Diencephalon (tissue), 1 donor: ENCODE results near the gene PCDHGA12. TPM values are rescaled to one million over a fixed set of nuclear protein-coding genes. Genes with fewer than 3 reads are reported as not detected.

Experiments
- total RNA-seq: library from RNA; depleted of rRNA; stranded (reverse); fragments of >200 nt; gene quantifications from one replicate; pipeline ENCODE4 v1.2.3, GENCODE V29; 2014

Gene PCDHGA12
- total RNA-seq = 7.4 TPM

DNA sequence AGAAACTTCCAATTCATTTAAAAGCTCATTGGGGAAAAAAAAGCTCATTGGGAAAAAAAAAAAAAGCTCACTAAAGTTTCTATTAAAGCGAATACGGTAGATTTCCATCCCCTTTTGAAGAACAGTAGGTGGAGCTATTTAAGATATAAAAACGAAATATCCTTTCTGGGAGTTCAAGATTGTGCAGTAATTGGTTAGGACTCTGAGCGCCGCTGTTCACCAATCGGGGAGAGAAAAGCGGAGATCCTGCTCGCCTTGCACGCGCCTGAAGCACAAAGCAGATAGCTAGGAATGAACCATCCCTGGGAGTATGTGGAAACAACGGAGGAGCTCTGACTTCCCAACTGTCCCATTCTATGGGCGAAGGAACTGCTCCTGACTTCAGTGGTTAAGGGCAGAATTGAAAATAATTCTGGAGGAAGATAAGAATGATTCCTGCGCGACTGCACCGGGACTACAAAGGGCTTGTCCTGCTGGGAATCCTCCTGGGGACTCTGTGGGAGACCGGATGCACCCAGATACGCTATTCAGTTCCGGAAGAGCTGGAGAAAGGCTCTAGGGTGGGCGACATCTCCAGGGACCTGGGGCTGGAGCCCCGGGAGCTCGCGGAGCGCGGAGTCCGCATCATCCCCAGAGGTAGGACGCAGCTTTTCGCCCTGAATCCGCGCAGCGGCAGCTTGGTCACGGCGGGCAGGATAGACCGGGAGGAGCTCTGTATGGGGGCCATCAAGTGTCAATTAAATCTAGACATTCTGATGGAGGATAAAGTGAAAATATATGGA, at the start of gene PCDHGA12:
TSS of gene PCDHGA12 (plus strand) at position 176 of the 782 bp plus-strand sequence. CDS start at position 429, 253 bp downstream.

DNA sequence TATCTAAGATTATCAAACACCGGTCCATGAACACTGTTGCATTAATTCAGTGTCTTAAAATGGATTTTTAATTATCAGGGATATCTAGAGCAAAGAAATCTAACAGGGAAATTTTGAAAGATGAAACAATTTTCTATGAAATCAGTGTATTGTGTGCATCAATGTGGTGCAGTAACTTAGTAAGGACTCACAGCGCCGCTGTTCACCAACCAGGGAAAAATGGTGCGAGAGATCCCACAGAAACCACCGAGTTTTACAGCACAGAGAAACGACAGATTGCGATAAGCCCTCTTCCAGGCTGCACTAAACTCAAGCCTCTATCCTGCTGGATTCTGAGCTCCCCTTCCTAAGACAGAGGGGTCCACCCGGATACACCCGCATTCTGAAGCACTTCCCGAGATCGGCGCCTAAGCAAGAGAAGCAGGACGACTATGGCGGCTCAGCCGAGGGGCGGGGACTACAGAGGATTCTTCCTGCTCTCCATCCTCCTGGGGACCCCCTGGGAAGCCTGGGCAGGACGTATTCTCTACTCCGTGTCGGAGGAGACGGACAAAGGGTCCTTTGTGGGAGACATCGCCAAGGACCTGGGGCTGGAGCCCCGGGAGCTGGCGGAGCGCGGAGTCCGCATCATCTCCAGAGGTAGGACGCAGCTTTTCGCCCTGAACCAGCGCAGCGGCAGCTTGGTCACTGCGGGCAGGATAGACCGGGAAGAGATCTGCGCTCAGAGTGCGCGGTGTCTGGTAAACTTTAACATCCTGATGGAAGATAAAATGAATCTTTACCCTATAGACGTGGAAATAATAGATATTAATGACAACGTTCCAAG, 47.6 kb upstream of the PCDHGA12 start, which contains the start of gene PCDHGA7:
TSS of gene PCDHGA7 (plus strand) at position 274 of the 826 bp plus-strand sequence. CDS start at position 432, 158 bp downstream.

DNA sequence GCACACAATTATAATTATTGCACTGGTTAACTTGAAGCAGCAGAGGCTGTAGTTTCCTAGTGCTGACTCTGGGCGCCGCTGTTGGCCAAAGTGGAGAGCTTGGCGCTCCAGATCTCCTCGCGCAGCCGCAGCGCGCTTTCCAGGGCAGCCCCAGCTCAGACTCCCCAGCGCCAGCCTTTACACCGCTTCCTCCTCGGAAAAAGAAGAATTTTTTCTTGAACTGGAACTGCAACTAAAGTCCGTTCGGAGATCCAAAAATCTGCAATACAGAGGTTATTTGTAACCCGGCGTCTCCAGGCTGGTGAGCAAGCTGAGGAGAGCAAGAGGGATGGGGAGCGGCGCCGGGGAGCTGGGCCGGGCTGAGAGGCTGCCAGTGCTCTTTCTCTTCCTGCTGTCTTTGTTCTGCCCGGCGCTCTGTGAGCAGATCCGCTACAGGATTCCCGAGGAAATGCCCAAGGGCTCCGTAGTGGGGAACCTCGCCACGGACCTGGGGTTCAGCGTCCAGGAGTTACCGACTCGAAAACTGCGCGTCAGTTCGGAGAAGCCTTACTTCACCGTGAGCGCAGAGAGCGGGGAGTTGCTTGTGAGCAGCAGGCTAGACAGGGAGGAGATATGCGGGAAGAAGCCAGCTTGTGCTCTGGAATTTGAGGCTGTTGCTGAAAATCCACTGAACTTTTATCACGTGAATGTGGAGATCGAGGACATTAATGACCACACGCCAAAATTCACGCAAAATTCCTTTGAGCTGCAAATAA, 42.6 kb upstream of the PCDHGA12 start, which contains the start of gene PCDHGB4:
TSS of gene PCDHGB4 (plus strand) at position 142 of the 755 bp plus-strand sequence. CDS start at position 329, 187 bp downstream.

DNA sequence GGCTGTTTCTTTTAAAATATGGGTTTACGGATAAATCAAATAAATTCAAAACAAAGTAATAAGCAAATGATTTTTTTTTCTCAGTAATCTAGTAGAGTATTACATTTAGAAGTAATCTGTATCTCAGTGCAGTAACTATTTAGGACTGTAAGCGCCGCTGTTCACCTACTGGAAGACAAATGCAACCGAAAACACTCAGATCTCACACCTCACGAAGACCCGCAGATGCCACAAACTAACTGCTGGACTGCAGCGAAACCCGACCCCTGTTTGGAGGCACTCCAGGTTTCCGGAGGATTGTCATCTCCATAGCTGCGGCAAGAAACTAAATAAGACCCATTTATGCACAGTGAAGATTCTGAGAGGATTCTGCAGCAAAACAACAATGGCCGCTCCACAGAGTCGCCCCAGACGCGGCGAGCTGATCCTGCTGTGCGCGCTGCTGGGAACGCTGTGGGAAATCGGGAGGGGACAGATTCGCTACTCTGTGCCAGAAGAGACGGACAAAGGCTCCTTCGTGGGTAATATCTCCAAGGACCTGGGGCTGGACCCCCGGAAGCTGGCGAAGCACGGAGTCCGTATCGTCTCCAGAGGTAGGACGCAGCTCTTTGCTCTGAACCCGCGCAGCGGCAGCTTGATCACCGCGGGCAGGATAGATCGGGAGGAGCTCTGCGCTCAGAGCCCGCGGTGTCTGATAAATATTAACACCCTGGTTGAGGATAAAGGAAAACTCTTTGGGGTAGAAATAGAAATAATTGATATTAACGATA, 37.7 kb upstream of the PCDHGA12 start, which contains the start of gene PCDHGA8:
TSS of gene PCDHGA8 (plus strand) at position 205 of the 770 bp plus-strand sequence. CDS start at position 386, 181 bp downstream.

DNA sequence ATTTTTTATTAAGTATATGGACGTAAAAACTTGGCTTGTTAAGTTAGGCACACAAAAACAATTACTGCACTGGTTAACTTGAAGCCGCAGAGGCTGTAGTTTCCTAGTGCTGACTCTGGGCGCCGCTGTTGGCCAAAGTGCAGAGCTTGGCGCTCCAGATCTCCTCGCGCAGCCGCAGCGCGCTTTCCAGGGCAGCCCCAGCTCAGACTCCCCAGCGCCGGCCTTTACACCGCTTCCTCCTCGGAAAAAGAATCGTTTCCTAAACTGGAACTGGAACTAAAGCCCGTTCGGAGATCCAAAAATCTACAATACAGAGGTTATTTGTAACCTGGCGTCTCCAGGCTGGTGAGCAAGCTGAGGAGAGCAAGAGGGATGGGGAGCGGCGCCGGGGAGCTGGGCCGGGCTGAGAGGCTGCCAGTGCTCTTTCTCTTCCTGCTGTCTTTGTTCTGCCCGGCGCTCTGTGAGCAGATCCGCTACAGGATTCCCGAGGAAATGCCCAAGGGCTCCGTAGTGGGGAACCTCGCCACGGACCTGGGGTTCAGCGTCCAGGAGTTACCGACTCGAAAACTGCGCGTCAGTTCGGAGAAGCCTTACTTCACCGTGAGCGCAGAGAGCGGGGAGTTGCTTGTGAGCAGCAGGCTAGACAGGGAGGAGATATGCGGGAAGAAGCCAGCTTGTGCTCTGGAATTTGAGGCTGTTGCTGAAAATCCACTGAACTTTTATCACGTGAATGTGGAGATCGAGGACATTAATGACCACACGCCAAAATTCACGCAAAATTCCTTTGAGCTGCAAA, 32.4 kb upstream of the PCDHGA12 start, which contains the start of gene PCDHGB5:
TSS of gene PCDHGB5 (plus strand) at position 192 of the 796 bp plus-strand sequence. CDS start at position 373, 181 bp downstream.

DNA sequence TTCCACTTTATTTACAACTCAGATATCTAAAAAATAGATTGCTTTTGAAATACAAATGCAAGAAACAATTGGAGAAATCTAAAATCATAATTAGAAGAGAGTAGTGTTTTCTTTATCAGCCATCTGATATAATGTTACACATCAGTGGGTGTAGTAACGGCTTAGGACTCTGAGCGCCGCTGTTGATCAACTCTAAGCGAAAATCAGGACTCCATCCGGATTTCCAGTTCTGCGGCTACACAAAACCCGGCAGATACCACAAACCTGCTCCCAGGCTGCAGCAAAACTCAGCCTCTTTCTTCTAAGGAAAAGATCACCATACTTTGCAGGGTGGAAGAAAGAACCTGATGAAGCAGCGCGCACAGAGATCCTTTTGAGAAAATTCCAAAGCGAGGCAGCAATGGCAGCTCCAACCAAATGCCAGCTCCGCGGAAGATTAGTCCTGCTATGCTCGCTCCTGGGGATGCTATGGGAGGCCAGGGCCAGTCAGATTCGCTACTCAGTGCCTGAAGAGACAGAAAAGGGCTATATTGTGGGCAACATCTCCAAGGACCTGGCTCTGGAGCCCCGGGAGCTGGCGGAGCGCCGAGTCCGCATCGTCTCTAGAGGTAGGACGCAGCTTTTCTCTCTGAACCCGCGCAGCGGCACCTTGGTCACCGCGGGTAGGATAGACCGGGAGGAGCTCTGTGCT, 27.6 kb upstream of the PCDHGA12 start, which contains the start of gene PCDHGA9:
TSS of gene PCDHGA9 (plus strand) at position 226 of the 691 bp plus-strand sequence. CDS start at position 401, 175 bp downstream.

DNA sequence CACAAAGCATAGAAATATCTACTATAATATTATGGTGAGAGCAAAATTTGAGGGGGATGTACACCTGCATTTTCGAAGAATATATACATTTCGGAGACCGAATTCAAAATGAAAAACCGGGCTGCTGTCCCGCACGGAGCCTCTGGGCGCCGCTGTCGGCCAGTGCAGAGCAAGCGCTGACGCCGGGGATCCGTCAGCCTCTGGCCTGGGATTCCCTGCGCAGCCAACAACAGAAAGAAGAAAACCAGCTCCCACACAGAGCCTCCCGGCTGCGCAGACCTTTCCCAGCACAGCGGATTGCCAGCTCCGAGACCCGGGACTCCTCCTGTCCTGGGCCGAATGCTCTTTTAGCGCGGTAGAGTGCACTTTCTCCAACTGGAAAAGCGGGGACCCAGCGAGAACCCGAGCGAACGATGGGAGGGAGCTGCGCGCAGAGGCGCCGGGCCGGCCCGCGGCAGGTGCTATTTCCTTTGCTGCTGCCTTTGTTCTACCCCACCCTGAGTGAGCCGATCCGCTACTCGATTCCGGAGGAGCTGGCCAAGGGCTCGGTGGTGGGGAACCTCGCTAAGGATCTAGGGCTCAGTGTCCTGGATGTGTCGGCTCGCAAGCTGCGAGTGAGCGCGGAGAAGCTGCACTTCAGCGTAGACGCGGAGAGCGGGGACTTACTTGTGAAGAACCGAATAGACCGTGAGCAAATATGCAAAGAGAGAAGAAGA, 22.4 kb upstream of the PCDHGA12 start, which contains the start of gene PCDHGB6:
TSS of gene PCDHGB6 (plus strand) at position 232 of the 716 bp plus-strand sequence. CDS start at position 414, 182 bp downstream.

DNA sequence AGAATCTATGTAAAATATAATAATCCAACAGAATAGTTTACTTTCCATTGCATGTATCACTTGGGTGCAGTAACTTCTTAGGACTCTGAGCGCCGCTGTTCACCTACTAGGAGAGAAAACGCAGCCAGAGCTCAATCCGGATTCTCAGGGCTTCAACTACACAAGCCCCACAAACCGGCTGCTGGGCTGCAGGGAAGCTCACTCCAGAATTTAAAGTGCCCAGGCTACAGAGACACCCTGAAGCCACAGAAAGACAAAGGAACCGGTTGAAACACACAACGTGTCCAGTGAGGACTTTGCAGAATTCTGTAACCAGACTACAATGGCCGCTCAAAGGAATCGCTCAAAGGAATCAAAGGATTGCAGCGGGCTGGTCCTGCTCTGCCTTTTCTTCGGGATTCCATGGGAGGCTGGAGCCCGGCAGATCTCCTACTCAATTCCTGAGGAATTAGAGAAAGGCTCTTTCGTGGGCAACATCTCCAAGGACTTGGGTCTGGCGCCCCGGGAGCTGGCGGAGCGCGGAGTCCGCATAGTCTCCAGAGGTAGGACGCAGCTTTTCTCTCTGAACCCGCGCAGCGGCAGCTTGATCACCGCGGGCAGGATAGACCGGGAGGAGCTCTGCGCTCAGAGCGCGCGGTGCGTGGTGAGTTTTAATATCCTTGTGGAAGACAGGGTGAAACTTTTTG, 17.3 kb upstream of the PCDHGA12 start, which contains the start of gene PCDHGA10:
TSS of gene PCDHGA10 (plus strand) at position 134 of the 686 bp plus-strand sequence. CDS start at position 323, 189 bp downstream.

DNA sequence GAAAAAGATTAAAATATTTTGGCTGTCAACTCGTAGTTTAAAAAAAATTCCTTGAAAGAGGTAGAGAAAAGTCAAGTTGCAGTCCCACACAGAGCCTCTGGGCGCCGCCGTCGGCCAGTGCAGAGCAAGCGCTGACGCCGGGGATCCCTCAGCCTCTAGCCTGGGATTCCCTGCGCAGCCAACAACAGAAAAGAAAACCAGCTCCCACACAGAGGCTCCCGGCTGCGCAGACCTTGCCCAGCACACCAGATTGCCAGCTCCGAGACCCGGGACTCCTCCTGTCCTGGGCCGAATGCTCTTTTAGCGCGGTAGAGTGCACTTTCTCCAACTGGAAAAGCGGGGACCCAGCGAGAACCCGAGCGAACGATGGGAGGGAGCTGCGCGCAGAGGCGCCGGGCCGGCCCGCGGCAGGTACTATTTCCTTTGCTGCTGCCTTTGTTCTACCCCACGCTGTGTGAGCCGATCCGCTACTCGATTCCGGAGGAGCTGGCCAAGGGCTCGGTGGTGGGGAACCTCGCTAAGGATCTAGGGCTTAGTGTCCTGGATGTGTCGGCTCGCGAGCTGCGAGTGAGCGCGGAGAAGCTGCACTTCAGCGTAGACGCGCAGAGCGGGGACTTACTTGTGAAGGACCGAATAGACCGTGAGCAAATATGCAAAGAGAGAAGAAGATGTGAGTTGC, 12.7 kb upstream of the PCDHGA12 start, which contains the start of gene PCDHGB7:
TSS of gene PCDHGB7 (plus strand) at position 184 of the 679 bp plus-strand sequence. CDS start at position 367, 183 bp downstream.

DNA sequence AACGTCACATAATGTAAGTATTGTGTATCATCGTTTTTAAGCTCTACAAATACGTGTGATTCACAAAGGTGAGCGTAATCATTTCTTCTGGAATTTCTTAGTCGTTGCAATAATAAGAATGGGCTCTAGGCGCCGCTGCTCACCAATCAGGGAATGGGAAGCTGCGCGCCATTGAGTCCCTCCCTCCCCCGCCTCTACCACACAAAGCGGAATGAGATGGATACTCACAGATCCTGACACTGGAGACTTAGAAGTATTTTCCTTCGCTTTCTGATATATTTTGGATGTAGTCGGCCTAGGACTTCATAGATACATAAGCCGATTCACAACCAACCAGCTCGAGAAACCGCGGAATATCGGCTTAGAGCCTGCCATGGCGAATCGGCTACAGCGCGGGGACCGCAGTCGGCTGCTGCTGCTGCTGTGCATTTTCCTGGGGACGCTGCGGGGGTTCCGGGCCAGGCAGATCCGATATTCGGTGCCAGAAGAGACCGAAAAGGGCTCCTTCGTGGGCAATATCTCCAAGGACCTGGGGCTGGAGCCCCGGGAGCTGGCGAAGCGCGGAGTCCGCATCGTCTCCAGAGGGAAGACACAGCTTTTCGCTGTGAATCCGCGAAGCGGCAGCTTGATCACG, 9.3 kb upstream of the PCDHGA12 start, which contains the start of gene PCDHGA11:
TSS of gene PCDHGA11 (plus strand) at position 197 of the 634 bp plus-strand sequence. CDS start at position 374, 177 bp downstream.

DNA sequence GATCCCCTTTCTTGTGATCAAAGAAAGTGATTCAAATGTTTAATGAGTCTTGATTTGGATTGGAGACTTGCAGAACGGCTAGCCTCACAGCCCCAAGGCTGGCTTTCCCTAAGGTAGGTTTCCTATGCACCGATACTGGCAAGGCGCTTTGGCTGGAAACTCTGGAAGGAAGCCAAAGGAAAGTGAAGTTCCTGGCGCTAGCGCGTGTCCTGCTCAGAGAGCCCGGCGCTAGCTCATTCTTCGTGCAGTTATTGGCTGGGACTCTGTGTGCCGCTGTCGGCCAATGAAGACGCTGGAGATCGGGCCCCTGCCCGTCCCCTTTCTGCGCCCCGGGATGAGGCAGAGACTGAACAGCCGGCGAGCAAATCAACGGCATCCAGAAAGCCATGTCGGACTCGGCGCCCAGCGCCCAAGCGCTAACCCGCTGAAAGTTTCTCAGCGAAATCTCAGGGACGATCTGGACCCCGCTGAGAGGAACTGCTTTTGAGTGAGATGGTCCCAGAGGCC, 45.4 kb downstream of the PCDHGA12 start, which contains the start of gene PCDHGC3:
TSS of gene PCDHGC3 (plus strand) at position 342 of the 507 bp plus-strand sequence. CDS start at position 493, 151 bp downstream.

Other genes with a start within 250 kb of the PCDHGA12 start
- 5.8 TPM for gene PCDHB16, start 248.1 kb upstream of the PCDHGA12 start, total RNA-seq
- 9.2 TPM for gene PCDHB9, start 243.3 kb upstream of the PCDHGA12 start, total RNA-seq
- gene PCDHB10, start 238.2 kb upstream of the PCDHGA12 start, total RNA-seq = 22.4 TPM
- 14.8 TPM for gene PCDHB11, start 230.9 kb upstream of the PCDHGA12 start, total RNA-seq
- gene PCDHB12, start 221.8 kb upstream of the PCDHGA12 start, total RNA-seq = 15.5 TPM
- 10.8 TPM for gene PCDHB13, start 216.6 kb upstream of the PCDHGA12 start, total RNA-seq
- gene PCDHB14, start 207.2 kb upstream of the PCDHGA12 start, total RNA-seq = 12.7 TPM
- gene PCDHB15, start 185.1 kb upstream of the PCDHGA12 start, total RNA-seq = 22.6 TPM
- 0.23 TPM for gene SLC25A2, start 126.5 kb upstream of the PCDHGA12 start, total RNA-seq
- 103 TPM for gene TAF7, start 109.7 kb upstream of the PCDHGA12 start, total RNA-seq
- gene PCDHGA1, start 100.0 kb upstream of the PCDHGA12 start, total RNA-seq = 4.2 TPM
- gene PCDHGA2, start 91.7 kb upstream of the PCDHGA12 start, total RNA-seq = 8.5 TPM
- gene PCDHGA3, start 86.7 kb upstream of the PCDHGA12 start, total RNA-seq = 7.2 TPM
- 10.4 TPM for gene PCDHGB1, start 80.4 kb upstream of the PCDHGA12 start, total RNA-seq
- gene PCDHGA4, start 75.5 kb upstream of the PCDHGA12 start, total RNA-seq = 12.5 TPM
- 7.6 TPM for gene PCDHGB2, start 70.5 kb upstream of the PCDHGA12 start, total RNA-seq
- gene PCDHGA5, start 66.3 kb upstream of the PCDHGA12 start, total RNA-seq = 7.2 TPM
- 9.2 TPM for gene PCDHGB3, start 60.3 kb upstream of the PCDHGA12 start, total RNA-seq
- 11.3 TPM for gene PCDHGA6, start 56.6 kb upstream of the PCDHGA12 start, total RNA-seq
- gene PCDHGA7, start 47.8 kb upstream of the PCDHGA12 start, total RNA-seq = 7.6 TPM
- gene PCDHGB4, start 42.8 kb upstream of the PCDHGA12 start, total RNA-seq = 14.8 TPM
- 6.9 TPM for gene PCDHGA8, start 37.9 kb upstream of the PCDHGA12 start, total RNA-seq
- gene PCDHGB5, start 32.6 kb upstream of the PCDHGA12 start, total RNA-seq = 24.0 TPM
- 14.3 TPM for gene PCDHGA9, start 27.7 kb upstream of the PCDHGA12 start, total RNA-seq
- gene PCDHGB6, start 22.5 kb upstream of the PCDHGA12 start, total RNA-seq = 17.8 TPM
- gene PCDHGA10, start 17.5 kb upstream of the PCDHGA12 start, total RNA-seq = 15.2 TPM
- gene PCDHGB7, start 12.8 kb upstream of the PCDHGA12 start, total RNA-seq = 18.2 TPM
- 18.9 TPM for gene PCDHGA11, start 9.5 kb upstream of the PCDHGA12 start, total RNA-seq
- gene PCDHGC3, start 45.5 kb downstream of the PCDHGA12 start, total RNA-seq = 69.0 TPM
- 91.6 TPM for gene PCDHGC4, start 54.5 kb downstream of the PCDHGA12 start, total RNA-seq
- gene PCDHGC5, start 58.6 kb downstream of the PCDHGA12 start, total RNA-seq = 9.5 TPM
- 26.1 TPM for gene DIAPH1, start 188.5 kb downstream of the PCDHGA12 start, total RNA-seq
- 54.9 TPM for gene HDAC3, start 206.3 kb downstream of the PCDHGA12 start, total RNA-seq
- 18.9 TPM for gene RELL2, start 206.5 kb downstream of the PCDHGA12 start, total RNA-seq
- 9.5 TPM for gene FCHSD1, start 220.9 kb downstream of the PCDHGA12 start, total RNA-seq